ENCODE results near the gene TACO1. TPM values are rescaled to one million over a fixed set of nuclear protein-coding genes. Genes with fewer than 3 reads are reported as not detected.

Gene TACO1
- polyA plus RNA-seq, 2 of the 4 experiments (the other 2 are of a cell fraction): 49.1 to 49.9 TPM

DNA sequence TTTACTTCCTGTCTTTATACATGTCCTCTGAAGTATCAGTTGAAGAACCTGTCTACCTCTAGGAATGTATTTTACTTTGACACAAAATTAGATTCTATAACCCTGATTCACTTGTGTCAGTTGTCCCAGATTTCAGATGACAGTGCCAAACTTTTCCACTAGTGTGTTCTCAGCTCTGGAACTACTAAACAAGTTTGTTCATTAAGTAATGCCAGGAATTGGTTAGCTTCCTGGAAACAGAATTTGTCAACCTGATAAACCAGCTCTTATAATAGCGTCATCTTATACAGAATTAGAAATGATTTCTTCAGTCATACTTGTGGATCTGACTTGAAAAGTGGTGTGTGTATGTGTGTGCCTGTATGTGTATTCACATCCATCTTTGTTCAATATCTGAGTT lies 28.9 kb downstream of the TACO1 start:
- Histone ChIP-seq H3K4me2 (no peak overlapping the region), H3K4me1 (no peaks in the 10 kb centered on the region), H3K27ac (no peak overlapping the region), H3K9me3 (no peaks in the 10 kb centered on the region), H3K4me3 (no peak overlapping the region)
- TF ChIP-seq, protein P1, sequence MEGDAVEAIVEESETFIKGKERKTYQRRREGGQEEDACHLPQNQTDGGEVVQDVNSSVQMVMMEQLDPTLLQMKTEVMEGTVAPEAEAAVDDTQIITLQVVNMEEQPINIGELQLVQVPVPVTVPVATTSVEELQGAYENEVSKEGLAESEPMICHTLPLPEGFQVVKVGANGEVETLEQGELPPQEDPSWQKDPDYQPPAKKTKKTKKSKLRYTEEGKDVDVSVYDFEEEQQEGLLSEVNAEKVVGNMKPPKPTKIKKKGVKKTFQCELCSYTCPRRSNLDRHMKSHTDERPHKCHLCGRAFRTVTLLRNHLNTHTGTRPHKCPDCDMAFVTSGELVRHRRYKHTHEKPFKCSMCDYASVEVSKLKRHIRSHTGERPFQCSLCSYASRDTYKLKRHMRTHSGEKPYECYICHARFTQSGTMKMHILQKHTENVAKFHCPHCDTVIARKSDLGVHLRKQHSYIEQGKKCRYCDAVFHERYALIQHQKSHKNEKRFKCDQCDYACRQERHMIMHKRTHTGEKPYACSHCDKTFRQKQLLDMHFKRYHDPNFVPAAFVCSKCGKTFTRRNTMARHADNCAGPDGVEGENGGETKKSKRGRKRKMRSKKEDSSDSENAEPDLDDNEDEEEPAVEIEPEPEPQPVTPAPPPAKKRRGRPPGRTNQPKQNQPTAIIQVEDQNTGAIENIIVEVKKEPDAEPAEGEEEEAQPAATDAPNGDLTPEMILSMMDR (IDR thresholded peaks at IDR 0.05): no peak
- TF ChIP-seq USF2 (IDR thresholded peaks at IDR 0.05): no peak
- no peak for TF ChIP-seq ZFP36 (IDR thresholded peaks at IDR 0.05; ENCODE audit: borderline replicate concordance, partially characterized antibody)
- TF ChIP-seq EHF (CRISPR knock-in tag; IDR thresholded peaks at IDR 0.05): no peak
- TF ChIP-seq HEYL (CRISPR knock-in tag; IDR thresholded peaks at IDR 0.05): no peak
- no peak for TF ChIP-seq CEBPB (IDR thresholded peaks at IDR 0.05)
- no peak for TF ChIP-seq CBX2 (IDR thresholded peaks at IDR 0.05; ENCODE audit: borderline replicate concordance, low read depth)
- TF ChIP-seq ESRRA (IDR thresholded peaks at IDR 0.05; ENCODE audit: borderline replicate concordance, low read length): no peak
- TF ChIP-seq RNF2 (IDR thresholded peaks at IDR 0.05; ENCODE audit: borderline replicate concordance, low read depth): no peak
- no peak for TF ChIP-seq NR3C1 (IDR thresholded peaks at IDR 0.05)
- DNase-seq (ENCODE audit: low read depth in 1 of 2, low spot score in 1 of 2) (no peak), ATAC-seq (no peak), FAIRE-seq (peak; percentile 28)
- CTCF ChIA-PET: interaction anchor here (1.1 to 2.6 kb wide), 3 partner anchors 9 to 17 kb away, joined by 3 to 18 read pairs (median 5); no protein-coding TSS in a partner anchor
- 91% methylated on average over 1 of the region's 1 CpG for WGBS (ENCODE audit: missing lambda C conversion rate)
- POLR2A ChIA-PET: no interaction called here

- ChIA-PET POLR2A (no interaction called here), CTCF (interaction anchor here (0.9 to 2.6 kb wide), 2 partner anchors 19 to 37 kb away, joined by 3 to 18 read pairs; no protein-coding TSS in a partner anchor)
- no peak overlapping the region for H3K27ac ChIP-seq
- ATAC-seq (no peak), FAIRE-seq (no peak), DNase-seq (ENCODE audit: low read depth in 1 of 2, low spot score in 1 of 2) (no peak)
- TF ChIP-seq CEBPB (IDR thresholded peaks at IDR 0.05): no peak
- no peak overlapping the region for H3K4me2 ChIP-seq
- H3K4me3 ChIP-seq: no peak overlapping the region
- H3K4me1 ChIP-seq: no peaks in the 10 kb centered on the region
- WGBS (ENCODE audit: missing lambda C conversion rate): 75% methylated on average over 3 of the region's 3 CpGs
- no peaks in the 10 kb centered on the region for H3K9me3 ChIP-seq
These were observed 30.4 kb downstream of the TACO1 start for GRCh38 chr17:63631062-63631461.

GRCh38 chr17:63631626-63632025 lies 30.9 kb downstream of the TACO1 start:
- ATAC-seq (no peak), DNase-seq (ENCODE audit: low read depth in 1 of 2, low spot score in 1 of 2) (no peak), FAIRE-seq (no peak)
- H3K4me2 ChIP-seq: no peak overlapping the region
- TF ChIP-seq ZNF302 (CRISPR knock-in tag; IDR thresholded peaks at IDR 0.05) (no peak), HOXB5 (CRISPR knock-in tag; IDR thresholded peaks at IDR 0.05) (no peak), RNF2 (IDR thresholded peaks at IDR 0.05; ENCODE audit: borderline replicate concordance, low read depth) (no peak)
- H3K9me3 ChIP-seq: no peaks in the 10 kb centered on the region
- H3K4me1 ChIP-seq: no peaks in the 10 kb centered on the region
- 90% methylated on average over 1 of the region's 1 CpG for WGBS (ENCODE audit: missing lambda C conversion rate)
- POLR2A ChIA-PET: no interaction called here
- H3K27ac ChIP-seq: no peak overlapping the region
- no peak overlapping the region for H3K4me3 ChIP-seq
- CTCF ChIA-PET: interaction anchor here (0.9 to 2.6 kb wide), 3 partner anchors 9 to 37 kb away, joined by 3 to 18 read pairs (median 6); no protein-coding TSS in a partner anchor

- no peak for TF ChIP-seq TFCP2L1 (CRISPR knock-in tag; IDR thresholded peaks at IDR 0.05)
- no peak for TF ChIP-seq TP53 (CRISPR knock-in tag; IDR thresholded peaks at IDR 0.05)
- TF ChIP-seq RARB (CRISPR knock-in tag; IDR thresholded peaks at IDR 0.05): no peak
- TF ChIP-seq RAD21 (conservative IDR thresholded peaks at IDR 0.05 in 1 of 2, IDR thresholded peaks at IDR 0.05 in 1 of 2): no peak
- TF ChIP-seq, protein P2, sequence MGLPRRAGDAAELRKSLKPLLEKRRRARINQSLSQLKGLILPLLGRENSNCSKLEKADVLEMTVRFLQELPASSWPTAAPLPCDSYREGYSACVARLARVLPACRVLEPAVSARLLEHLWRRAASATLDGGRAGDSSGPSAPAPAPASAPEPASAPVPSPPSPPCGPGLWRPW (IDR thresholded peaks at IDR 0.05): no peak
- TF ChIP-seq HMGXB4 (CRISPR knock-in tag; IDR thresholded peaks at IDR 0.05; ENCODE audit: borderline replicate concordance): no peak
- TF ChIP-seq FOXS1 (CRISPR knock-in tag; IDR thresholded peaks at IDR 0.05): no peak
- TF ChIP-seq SMC3 (IDR thresholded peaks at IDR 0.05): no peak
- ChIA-PET POLR2A (no interaction called here), CTCF (interaction anchor here (1.8 to 4.1 kb wide), 2 partner anchors 13 to 22 kb away, joined by 4 to 21 read pairs; no protein-coding TSS in a partner anchor)
- Histone ChIP-seq H3K4me3 (no peak overlapping the region), H3K4me2 (no peak overlapping the region), H3K9me3 (no peaks in the 10 kb centered on the region), H3K4me1 (no peaks in the 10 kb centered on the region), H3K27ac (no peak overlapping the region)
- ATAC-seq (no peak), DNase-seq (ENCODE audit: low read depth in 1 of 2, low spot score in 1 of 2) (no peak), FAIRE-seq (no peak)
These were observed 33.0 kb downstream of the TACO1 start for GRCh38 chr17:63633742-63634141.

Data from A549 (cell line).